Measurements from ENCODE around the gene AP3S2.

DNA sequence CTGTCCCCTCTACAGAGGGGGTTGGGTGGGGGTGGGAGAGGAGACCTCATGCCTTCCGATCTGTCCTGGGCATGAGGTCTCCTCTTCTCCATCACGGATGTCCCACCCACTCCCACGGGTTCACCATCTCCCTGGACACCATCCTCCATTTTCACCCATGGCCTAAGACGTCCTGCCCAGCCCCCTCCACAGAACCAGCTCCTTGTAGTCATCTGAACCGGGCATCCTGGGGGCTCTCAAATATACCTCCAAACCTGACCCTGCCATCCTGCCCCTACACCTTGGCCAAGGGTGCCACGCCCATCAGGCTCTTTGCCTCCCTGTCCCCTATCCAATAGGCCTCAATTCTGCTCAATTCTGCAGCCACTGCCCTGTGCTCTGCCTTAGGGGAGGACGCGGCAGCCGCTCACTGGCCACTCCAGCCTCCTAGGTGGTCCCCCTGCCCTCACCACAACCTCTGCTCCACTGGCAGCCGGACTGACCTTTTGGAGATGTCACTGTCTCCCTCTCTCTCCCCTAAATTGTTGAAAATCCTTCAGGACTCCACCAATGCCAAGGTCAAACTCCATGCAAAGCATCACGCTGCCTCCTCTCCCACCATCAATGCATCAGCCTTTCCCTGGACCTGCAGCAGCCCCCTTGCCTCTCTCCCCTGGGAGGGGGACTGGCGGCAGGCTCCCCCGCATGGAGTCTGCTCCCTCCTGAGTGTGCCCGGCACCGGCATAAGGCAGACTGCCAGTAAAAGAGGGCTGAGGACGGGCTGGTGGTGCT, 69.8 kb downstream of the AP3S2 start:
- TF ChIP-seq, protein P1, sequence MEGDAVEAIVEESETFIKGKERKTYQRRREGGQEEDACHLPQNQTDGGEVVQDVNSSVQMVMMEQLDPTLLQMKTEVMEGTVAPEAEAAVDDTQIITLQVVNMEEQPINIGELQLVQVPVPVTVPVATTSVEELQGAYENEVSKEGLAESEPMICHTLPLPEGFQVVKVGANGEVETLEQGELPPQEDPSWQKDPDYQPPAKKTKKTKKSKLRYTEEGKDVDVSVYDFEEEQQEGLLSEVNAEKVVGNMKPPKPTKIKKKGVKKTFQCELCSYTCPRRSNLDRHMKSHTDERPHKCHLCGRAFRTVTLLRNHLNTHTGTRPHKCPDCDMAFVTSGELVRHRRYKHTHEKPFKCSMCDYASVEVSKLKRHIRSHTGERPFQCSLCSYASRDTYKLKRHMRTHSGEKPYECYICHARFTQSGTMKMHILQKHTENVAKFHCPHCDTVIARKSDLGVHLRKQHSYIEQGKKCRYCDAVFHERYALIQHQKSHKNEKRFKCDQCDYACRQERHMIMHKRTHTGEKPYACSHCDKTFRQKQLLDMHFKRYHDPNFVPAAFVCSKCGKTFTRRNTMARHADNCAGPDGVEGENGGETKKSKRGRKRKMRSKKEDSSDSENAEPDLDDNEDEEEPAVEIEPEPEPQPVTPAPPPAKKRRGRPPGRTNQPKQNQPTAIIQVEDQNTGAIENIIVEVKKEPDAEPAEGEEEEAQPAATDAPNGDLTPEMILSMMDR (IDR thresholded peaks at IDR 0.05), result no peak
- TF ChIP-seq EP300 (IDR thresholded peaks at IDR 0.05), result no peak
